Measurements from ENCODE around the gene CCDC167.

CCDC167 gene

DNA sequence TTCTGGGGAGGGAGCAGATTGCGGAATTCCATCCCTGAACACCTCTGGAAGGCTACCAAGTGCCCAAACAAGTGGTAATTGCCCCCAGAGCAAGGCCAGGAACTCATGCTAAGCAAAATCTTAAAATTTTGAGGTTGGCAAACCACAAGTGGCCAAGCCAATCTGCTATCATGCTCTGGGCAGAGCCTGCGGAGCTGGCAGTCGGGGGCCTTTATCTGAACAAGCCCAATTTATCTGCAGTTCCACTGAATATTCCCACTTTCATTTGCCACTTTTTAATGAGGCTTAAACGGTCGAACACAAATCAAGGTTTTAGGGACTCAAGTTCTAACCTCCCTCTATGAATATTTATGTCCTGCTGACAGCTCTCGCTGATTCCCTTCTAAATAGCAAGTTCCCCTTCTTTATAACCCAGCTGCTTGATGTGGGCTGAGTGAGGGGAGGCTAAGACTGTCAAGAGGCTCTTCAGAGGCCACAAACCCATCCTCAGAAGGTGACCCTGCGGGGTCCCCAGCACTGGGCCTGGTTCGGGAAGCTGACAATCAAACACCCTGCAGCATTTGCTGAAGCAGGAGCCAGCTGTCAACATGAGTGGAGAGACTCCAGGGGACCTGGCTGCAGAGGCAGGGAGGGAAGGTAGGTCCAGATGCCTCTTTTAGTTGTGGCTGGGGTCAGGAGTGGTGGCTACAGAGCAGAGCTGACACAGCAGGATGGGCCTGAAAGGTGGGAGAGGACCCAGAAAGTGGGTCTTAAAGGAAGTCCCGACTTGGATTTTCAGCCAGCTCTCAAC, 11.9 kb downstream of the CCDC167 start:
- FAIRE-seq: no peak

DNA sequence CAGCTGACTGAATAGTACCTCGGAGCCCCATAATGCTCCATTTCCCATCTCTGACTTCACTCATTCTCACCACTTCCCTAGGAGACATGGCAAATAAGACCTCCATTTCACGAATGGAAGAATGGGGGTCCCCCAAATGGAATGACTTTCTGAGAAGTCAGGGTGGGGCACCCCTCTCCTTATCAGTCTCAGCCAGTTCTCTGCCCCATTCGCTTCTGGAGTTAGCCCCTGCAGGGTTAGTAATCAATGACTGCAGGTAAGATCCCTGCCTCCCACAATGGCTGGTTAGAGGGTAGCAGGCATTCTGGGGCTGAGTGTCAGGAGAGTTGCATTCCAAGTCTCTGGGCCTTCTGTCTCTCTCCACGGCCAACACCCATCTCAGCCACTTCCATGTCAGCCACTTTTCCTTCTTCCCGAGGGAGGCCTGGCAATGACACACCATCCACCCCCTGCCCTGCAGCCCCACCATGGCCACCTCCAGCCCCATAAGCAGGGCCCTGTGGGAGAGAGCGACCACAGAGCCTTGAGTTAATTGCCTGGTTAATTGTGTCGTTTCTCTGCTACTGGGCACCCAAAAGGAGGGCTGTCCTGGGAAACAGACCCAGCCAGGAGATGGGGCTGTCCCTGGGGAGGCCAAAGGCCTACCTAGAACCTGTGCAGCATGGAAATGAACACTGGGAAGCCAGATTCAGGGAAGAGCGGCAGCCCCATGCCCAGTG, 13.4 kb downstream of the CCDC167 start:
- no peak for FAIRE-seq

- FAIRE-seq: no peak
These were observed 14.4 kb downstream of the CCDC167 start for GRCh38 chr6:37485291-37485702.

GRCh38 chr6:37484786-37485170, 14.9 kb downstream of the CCDC167 start:
- no peak for FAIRE-seq

DNA sequence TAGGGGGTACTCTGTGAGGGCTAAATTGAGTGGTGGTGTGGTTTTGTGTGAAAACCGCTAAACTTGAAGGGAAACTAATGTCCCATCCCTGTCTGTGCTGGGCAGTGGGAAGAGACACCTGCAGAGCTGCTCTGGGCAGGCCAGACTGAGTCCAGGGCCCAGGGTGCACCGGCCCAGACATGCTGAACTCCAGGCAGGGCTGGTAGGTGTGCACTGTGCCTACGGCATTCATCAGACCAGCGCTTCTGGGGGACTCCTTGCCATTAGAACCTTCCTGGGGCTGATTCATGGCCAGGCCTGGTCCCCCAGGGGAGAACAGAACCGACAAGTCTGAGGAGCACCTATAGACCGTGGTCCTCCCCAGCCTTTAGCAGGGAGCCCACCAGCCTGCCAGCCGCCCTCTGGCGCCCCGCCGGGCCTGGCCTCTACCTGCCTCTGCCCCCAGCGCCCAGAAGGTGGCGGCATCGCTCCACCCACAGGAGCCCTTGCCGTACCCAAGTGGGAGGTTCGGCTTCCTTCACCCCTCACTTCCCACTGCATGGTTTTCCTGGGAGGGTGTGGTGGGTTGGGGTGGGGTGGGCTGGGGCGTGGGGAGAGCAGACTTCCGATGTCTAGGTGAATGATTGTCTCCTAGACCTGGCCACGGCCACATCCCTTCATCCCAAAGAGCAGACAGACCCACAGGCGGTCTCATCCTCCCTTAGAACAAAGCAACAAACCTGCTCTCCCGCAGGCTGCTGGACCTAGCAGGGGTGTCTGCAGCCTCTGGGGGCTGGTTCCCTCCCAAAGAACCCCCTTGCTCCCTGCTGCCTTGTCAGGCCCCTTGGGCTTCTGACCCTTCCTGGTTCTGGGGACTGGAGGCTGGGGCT, 15.5 kb downstream of the CCDC167 start:
- no peak for FAIRE-seq

GRCh38 chr6:37483252-37483901, 16.3 kb downstream of the CCDC167 start:
- no peak for FAIRE-seq

DNA sequence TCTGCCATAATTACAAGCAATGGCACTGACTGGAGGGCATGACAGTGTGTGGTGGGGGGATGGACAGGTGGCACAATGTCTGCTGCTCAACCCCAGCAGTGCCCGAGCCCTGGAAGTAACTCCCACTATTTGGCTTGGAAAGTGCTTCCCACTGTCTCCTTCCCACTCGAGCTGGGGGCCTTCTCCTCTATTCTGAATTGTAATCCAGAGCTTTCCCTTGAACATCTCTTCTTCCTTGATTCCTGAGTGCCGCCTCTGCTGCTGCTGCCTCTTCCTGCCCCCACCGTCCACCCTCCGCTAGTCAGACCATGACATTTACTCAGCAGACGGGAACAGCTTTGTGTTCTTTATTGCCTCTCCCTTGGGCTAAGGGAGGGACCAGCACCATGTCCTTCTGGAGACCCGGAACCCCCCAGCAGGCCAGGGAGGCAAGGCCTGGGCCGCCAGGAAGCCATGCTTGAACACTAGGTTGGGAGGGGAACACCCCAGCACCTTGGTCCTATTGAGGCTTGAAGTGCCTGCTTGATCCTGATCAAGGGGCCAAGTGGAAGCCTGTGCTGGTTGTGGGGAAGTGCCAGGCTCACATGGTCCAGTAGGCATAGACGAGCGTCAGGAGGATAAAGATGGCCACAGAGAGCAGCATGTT, 17.0 kb downstream of the CCDC167 start:
- FAIRE-seq: no peak

DNA sequence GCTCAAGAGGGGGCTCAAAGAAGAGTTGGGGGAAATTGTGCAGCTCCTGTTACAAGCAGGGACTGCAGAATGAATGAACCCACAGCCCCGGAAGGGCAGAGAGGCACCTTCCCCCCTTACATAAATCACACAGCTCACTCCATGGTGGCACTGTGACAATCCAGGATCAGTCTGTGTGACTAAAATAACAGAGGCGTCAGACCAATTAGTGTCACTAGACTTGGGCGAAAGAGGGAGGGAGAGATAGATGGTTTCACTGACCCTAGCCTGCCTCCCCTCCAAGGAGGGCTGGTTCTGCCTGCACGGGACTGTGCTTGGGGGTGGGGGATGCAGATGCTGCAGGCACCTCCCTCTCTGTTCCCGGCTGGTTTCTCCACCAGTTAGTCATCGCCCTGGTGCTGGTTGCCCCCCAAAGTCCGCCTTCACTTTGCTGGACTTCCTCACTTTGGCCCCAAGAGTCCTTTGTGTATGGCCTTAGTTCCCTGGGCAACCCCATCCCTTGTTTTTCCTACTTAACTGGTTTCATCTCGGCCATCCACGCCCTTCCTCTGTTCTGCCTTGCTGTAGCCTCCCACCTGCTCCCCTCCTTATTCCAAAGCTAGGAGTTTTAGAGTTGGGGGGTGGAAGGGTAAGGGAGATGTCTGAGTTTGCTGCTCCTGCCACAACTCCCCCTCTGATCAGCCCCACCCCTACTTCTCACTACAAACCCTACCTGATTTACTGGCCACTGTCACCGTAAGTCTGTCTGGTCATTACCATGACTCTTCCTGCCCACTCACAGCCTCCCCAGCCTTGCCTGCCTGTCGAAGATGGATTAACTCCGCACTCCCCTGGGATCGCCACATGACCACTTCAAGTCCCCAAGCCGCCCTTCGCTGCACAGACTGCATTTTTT, 17.7 kb downstream of the CCDC167 start:
- FAIRE-seq: no peak

DNA sequence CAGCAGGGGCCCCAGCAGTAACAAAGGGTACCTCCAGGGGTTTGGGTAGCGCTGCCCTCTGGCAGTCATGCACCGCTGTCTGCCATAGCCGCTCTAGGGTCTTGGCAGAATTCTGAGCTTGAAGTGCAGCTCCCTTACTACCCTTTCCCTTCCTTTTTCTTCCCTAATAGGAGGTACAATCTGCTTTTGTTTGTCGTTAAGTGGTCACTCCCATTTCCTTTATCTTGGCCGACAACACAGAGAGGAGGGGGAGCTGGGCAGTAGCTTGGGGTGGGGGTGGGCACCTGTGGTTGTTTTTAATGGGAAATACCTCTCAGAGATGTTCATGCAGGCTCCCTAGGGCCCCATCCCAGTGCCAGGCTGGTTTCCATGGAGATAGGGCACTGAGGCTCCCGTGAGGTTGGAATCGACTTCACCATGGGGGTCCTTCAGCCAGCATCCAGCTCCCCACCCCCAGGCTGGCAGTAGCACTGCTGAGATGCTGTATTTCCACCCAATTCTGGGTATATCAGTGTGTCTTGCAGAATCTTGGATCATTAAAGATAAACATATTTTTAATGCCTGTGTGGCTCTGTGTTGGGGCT, 18.6 kb downstream of the CCDC167 start:
- no peak for FAIRE-seq

- FAIRE-seq: no peak
These were observed 19.5 kb downstream of the CCDC167 start for GRCh38 chr6:37480118-37480736.

DNA sequence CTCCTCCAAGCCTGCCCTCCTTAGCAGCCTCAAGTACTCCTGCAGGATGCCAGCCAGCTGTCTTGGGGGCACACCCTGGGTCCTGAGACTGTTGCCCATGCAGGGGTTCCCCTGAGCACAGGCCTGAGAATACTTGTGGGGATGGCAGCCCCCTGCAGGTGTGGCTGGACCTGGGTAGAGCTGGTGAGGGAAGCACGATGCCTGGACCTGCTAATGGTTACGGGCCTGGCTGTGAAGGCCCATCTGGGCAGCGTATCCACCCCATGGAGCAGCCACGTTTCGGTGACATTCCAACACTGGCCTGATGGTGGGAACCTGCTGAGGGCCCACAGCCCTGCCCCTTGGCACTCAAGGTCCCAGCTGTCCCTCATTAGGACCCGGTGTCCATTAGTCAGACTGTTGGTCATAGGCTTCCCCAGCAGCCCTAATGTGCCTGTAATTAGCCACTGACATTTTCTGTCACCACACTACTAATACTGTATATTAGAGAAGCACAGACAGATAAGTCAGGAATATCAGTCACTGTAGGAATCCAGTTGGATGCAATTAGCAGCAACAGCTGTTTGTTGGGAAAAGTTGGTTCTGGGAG, 20.3 kb downstream of the CCDC167 start:
- FAIRE-seq: no peak

DNA sequence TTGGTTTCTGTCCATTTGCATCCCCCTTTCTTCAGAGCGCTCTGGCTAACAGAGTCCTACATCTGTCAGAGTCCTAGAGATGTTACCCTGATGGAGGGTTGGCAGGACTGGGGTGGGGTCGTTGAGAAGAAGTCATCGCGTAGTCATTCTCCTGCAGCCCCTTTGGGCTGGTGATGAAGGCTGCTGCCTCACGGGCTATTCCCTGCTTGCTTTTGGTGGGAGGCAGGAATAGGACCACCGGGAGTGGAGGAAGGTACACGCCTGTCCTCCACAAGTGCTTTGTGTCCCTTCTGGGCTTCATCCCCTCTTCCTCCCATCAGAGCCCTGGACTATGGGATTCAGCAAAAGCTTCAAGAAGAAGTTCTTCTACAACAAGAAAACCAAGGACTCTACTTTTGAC, 20.9 kb downstream of the CCDC167 start:
- no peak for FAIRE-seq

GRCh38 chr6:37477656-37478435, 21.8 kb downstream of the CCDC167 start:
- FAIRE-seq: no peak

DNA sequence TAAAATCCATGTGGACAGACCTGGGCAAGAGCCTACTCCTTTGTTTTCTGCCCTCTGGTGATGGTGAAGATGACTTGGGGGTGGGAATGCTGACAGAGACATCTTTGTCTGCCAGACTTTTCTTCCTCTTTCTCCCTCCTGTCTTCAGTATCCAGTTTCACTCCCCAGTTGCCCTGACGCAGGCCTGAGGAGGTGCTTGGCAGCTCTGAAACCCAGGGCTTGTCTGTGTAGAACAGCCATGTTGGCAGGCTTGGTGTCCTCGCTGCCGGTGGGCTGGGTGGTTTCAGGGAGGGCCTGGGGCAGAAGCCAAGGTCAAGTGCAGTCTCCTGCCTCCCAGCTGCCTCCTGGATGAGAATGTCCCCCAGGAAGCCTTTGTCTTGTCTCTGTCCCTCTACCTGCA, 22.5 kb downstream of the CCDC167 start:
- FAIRE-seq: no peak

- no peak for FAIRE-seq
These were observed 25.4 kb downstream of the CCDC167 start for GRCh38 chr6:37474316-37474715.

- no peak for FAIRE-seq
These were observed 26.2 kb downstream of the CCDC167 start for GRCh38 chr6:37473364-37474095.

DNA sequence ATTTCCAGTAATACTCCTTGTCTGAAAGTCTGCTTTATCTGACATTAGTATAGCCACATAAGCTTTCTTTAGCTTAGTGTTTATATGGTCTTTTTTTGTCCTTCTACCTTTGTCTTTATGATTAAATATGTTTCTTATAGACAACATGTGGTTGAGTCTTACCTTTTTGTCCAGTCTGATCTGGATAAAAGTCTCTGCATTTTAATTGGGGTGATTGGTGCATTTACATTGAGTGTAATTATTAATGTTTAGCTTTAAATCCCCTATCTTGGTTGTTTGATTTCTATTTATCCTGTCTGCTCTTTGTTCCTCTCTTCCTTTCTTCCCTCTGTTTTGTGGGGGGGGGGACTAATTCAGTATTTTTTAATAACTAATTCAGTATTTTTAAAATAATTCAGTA, 32.0 kb downstream of the CCDC167 start:
- no peak for FAIRE-seq

DNA sequence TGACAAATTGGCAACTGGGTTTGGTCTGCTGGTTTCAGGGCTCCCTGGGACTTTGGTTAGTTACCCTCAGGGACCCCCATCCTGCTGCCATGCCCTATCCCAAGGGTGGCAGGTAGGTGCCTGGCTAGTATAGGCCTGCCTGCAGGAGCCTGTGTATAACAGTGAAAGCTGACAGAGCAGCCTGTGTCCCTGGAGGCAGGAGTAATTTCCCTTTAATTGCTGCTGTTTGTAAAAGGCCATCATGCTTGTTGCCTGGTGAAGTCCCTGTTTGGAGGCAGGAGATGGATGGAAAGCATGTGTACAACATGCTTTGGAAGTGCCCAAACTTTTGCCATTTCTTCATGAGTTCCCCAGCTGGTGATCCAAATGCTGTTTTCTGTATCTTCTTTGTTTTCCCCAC, 36.6 kb downstream of the CCDC167 start:
- no peak for FAIRE-seq

Measured in colon (tissue), 2 donors.